HEK293T (cell line): ENCODE measurements around the gene ERCC5.

ENCODE experiments used
- CTCF ChIA-PET: fragments of 350-600 bp; formaldehyde crosslinking; extraction: SDS; loops from one replicate; lab custom pipeline; 2021; ENCODE audit warnings: antibody characterized with exemption, inconsistent platforms; lab: Yijun Ruan, JAX
- POLR2A ChIA-PET: fragments of 350-600 bp; formaldehyde crosslinking; extraction: SDS; loops from one replicate; lab custom pipeline; 2020; ENCODE audit warnings: antibody characterized with exemption, inconsistent platforms; lab: Yijun Ruan, JAX
- DNase-seq: peaks from one replicate; pipeline ENCODE4 v3.0.0; 2012; ENCODE audit warnings: mixed read lengths; ENCODE audit errors: extremely low spot score
- ARNT ChIP-seq: fragments of 450-650 bp; IDR thresholded peaks from 2 replicates; pipeline ENCODE4 v1.6.1; 2017; ENCODE audit warnings: mild to moderate bottlenecking
- BHLHE40 ChIP-seq: fragments of 450-650 bp; IDR thresholded peaks from 2 replicates; pipeline ENCODE4 v1.6.1; 2016; ENCODE audit warnings: mild to moderate bottlenecking, moderate library complexity, borderline replicate concordance
- CTBP1 ChIP-seq: fragments of 450-650 bp; IDR thresholded peaks from 2 replicates; pipeline ENCODE4 v1.6.1; 2016; ENCODE audit warnings: borderline replicate concordance
- ELF4 ChIP-seq: fragments of 450-650 bp; IDR thresholded peaks from 2 replicates; pipeline ENCODE4 v1.6.1; 2017; ENCODE audit warnings: antibody characterized with exemption
- FOXA1 ChIP-seq: fragments of 450-650 bp; IDR thresholded peaks from 2 replicates; pipeline ENCODE4 v1.6.1; 2016; ENCODE audit warnings: mild to moderate bottlenecking
- FOXK2 ChIP-seq: fragments of 450-650 bp; IDR thresholded peaks from 2 replicates; pipeline ENCODE4 v1.6.1; 2016; ENCODE audit warnings: mild to moderate bottlenecking
- FOXM1 ChIP-seq: fragments of 450-650 bp; IDR thresholded peaks from 2 replicates; pipeline ENCODE4 v1.6.1; 2017; ENCODE audit warnings: mild to moderate bottlenecking, borderline replicate concordance
- HDGF ChIP-seq: fragments of 450-650 bp; IDR thresholded peaks from 2 replicates; pipeline ENCODE4 v1.6.1; 2017; ENCODE audit warnings: antibody characterized with exemption, borderline replicate concordance
- L3MBTL2 ChIP-seq: fragments of 450-650 bp; conservative IDR thresholded peaks from 2 replicates; pipeline ENCODE4 v1.6.1; 2016; ENCODE audit warnings: mild to moderate bottlenecking
- LEF1 ChIP-seq: fragments of 450-650 bp; IDR thresholded peaks from 2 replicates; pipeline ENCODE4 v1.6.1; 2017; ENCODE audit warnings: mild to moderate bottlenecking, borderline replicate concordance
- NFRKB ChIP-seq: fragments of 450-650 bp; IDR thresholded peaks from 2 replicates; pipeline ENCODE4 v1.6.1; 2016; ENCODE audit warnings: mild to moderate bottlenecking, moderate library complexity
- PKNOX1 ChIP-seq: fragments of 450-650 bp; IDR thresholded peaks from 2 replicates; pipeline ENCODE4 v1.6.1; 2016
- SP1 ChIP-seq: fragments of 450-650 bp; IDR thresholded peaks from 2 replicates; pipeline ENCODE4 v1.6.1; 2017
- SUZ12 ChIP-seq: fragments of 450-650 bp; IDR thresholded peaks from 2 replicates; pipeline ENCODE4 v1.6.1; 2016; ENCODE audit warnings: mild to moderate bottlenecking
- TARDBP ChIP-seq: fragments of 450-650 bp; IDR thresholded peaks from 2 replicates; pipeline ENCODE4 v1.6.1; 2016
- ZNF384 ChIP-seq: fragments of 450-650 bp; IDR thresholded peaks from 2 replicates; pipeline ENCODE4 v1.6.1; 2016

Gene ERCC5

GRCh38 chr13:102807699-102808098 is 38.1 kb upstream of the ERCC5 start:
- POLR2A ChIA-PET = no interaction called here
- CTCF ChIA-PET = no interaction called here
- TF ChIP-seq ELF4 (no peak), BHLHE40 (no peak), HDGF (no peak), TARDBP (no peak), CTBP1 (no peak), L3MBTL2 (no peak), ARNT (no peak), FOXA1 (no peak), SP1 (no peak), LEF1 (no peak), SUZ12 (no peak), ZNF384 (no peak), FOXK2 (no peak), PKNOX1 (no peak), NFRKB (no peak), FOXM1 (no peak)
- no peak for DNase-seq

GRCh38 chr13:102812611-102813287 is 33.1 kb upstream of the ERCC5 start:
- peak; percentile 5 for DNase-seq
- ChIA-PET CTCF (interaction anchor here (0.6 kb wide), 1 partner anchor 11 kb away, joined by 3 read pairs; no protein-coding TSS in a partner anchor), POLR2A (interaction anchor here (1.6 kb wide), 1 partner anchor 39 kb away, joined by 5 read pairs; the partner anchor contains the start of gene TEX30)
- TF ChIP-seq FOXA1 (no peak), ELF4 (no peak), SUZ12 (no peak), L3MBTL2 (no peak), TARDBP (no peak)

- no peak for TF ChIP-seq CTBP1
- TF ChIP-seq PKNOX1 = no peak
- TF ChIP-seq BHLHE40 = no peak
- no peak for TF ChIP-seq FOXK2
- TF ChIP-seq FOXA1 = no peak
- no peak for TF ChIP-seq NFRKB
- no peak for TF ChIP-seq HDGF
- no peak for TF ChIP-seq SP1
- TF ChIP-seq L3MBTL2 = no peak
- TF ChIP-seq ZNF384 = no peak
- no peak for TF ChIP-seq SUZ12
- DNase-seq = no peak
- ChIA-PET POLR2A (interaction anchor here (1.4 to 1.9 kb wide), 3 partner anchors 14 to 41 kb away, joined by 3 to 6 read pairs (median 5); partner anchors contain the start of genes ERCC5 and TEX30), CTCF (no interaction called here)
Observed at GRCh38 chr13:102814025-102814607, 31.7 kb upstream of the ERCC5 start.

- TF ChIP-seq FOXA1 = no peak
- TF ChIP-seq ARNT = no peak
- no peak for TF ChIP-seq L3MBTL2
- TF ChIP-seq PKNOX1 = no peak
- TF ChIP-seq SUZ12 = no peak
- TF ChIP-seq BHLHE40 = no peak
- TF ChIP-seq FOXK2 = no peak
- no peak for TF ChIP-seq LEF1
- TF ChIP-seq CTBP1 = no peak
- TF ChIP-seq HDGF = no peak
- TF ChIP-seq SP1 = no peak
- TF ChIP-seq FOXM1 = no peak
- no peak for TF ChIP-seq NFRKB
- no peak for TF ChIP-seq ZNF384
- no peak for TF ChIP-seq ELF4
- no peak for TF ChIP-seq TARDBP
- ChIA-PET CTCF (no interaction called here), POLR2A (interaction anchor here (1.4 to 1.9 kb wide), 2 partner anchors 14 to 31 kb away, joined by 3 to 6 read pairs; partner anchors contain the start of gene ERCC5)
- DNase-seq = no peak
Observed at GRCh38 chr13:102814793-102815192, 31.0 kb upstream of the ERCC5 start.

GRCh38 chr13:102815788-102816187 is 30.0 kb upstream of the ERCC5 start:
- DNase-seq = no peak
- CTCF ChIA-PET = no interaction called here
- POLR2A ChIA-PET = interaction anchor here (1.9 kb wide), 1 partner anchor 15 kb away, joined by 6 read pairs; no protein-coding TSS in a partner anchor
- TF ChIP-seq NFRKB (no peak), FOXA1 (no peak), SUZ12 (no peak), TARDBP (no peak)

- POLR2A ChIA-PET = no interaction called here
- DNase-seq = no peak
- TF ChIP-seq HDGF (no peak), ARNT (no peak), BHLHE40 (no peak), NFRKB (no peak), CTBP1 (no peak), SUZ12 (no peak), ZNF384 (no peak), PKNOX1 (no peak), TARDBP (no peak), LEF1 (no peak), SP1 (no peak)
- CTCF ChIA-PET = interaction anchor here (0.6 kb wide), 1 partner anchor 1513 kb away, joined by 7 read pairs; no protein-coding TSS in a partner anchor
Observed at GRCh38 chr13:102816708-102817107, 29.1 kb upstream of the ERCC5 start.
